Kasumi-1 (cell line): ENCODE measurements around the gene SEMA5A.
A peak's percentile ranks its signal among the peaks of the same experiment; 100 is the strongest.

Experiments
- DNase-seq, 2 experiments: peaks; one replicate each; lab custom pipeline; 2025; lab: John Stamatoyannopoulos, UW

SEMA5A gene

GRCh38 chr5:9512457-9512856 lies 33.4 kb downstream of the SEMA5A start:
- no peak for DNase-seq

- DNase-seq = no peak
Observed at GRCh38 chr5:9507974-9508373, 37.9 kb downstream of the SEMA5A start.

- no peak for DNase-seq
Observed at GRCh38 chr5:9505225-9505624, 40.6 kb downstream of the SEMA5A start.

- no peak for DNase-seq
Observed at GRCh38 chr5:9502864-9503263, 43.0 kb downstream of the SEMA5A start.

- DNase-seq = no peak
Observed at GRCh38 chr5:9502050-9502834, 43.6 kb downstream of the SEMA5A start.

GRCh38 chr5:9500625-9501024 lies 45.2 kb downstream of the SEMA5A start:
- no peak for DNase-seq

- DNase-seq = no peak
Observed at GRCh38 chr5:9500193-9500592, 45.7 kb downstream of the SEMA5A start.

GRCh38 chr5:9499498-9499876 lies 46.4 kb downstream of the SEMA5A start:
- DNase-seq = no peak

- DNase-seq = peak; percentile 14 to 18
Observed at GRCh38 chr5:9498541-9499497, 47.1 kb downstream of the SEMA5A start.

GRCh38 chr5:9497347-9497746 lies 48.5 kb downstream of the SEMA5A start:
- no peak for DNase-seq

- DNase-seq = no peak
Observed at GRCh38 chr5:9496801-9497200, 49.1 kb downstream of the SEMA5A start.

GRCh38 chr5:9495121-9495520 lies 50.8 kb downstream of the SEMA5A start:
- DNase-seq = no peak

- no peak for DNase-seq
Observed at GRCh38 chr5:9494301-9494700, 51.6 kb downstream of the SEMA5A start.

GRCh38 chr5:9490494-9491097 lies 55.3 kb downstream of the SEMA5A start:
- DNase-seq = no peak

- no peak for DNase-seq
Observed at GRCh38 chr5:9483779-9484178, 62.1 kb downstream of the SEMA5A start.

- no peak for DNase-seq
Observed at GRCh38 chr5:9483243-9483642, 62.6 kb downstream of the SEMA5A start.

- no peak for DNase-seq
Observed at GRCh38 chr5:9482381-9482780, 63.5 kb downstream of the SEMA5A start.

GRCh38 chr5:9480499-9480898 lies 65.4 kb downstream of the SEMA5A start:
- DNase-seq = no peak

- DNase-seq = no peak
Observed at GRCh38 chr5:9479990-9480389, 65.9 kb downstream of the SEMA5A start.

- no peak for DNase-seq
Observed at GRCh38 chr5:9479361-9479760, 66.5 kb downstream of the SEMA5A start.

GRCh38 chr5:9477537-9477936 lies 68.3 kb downstream of the SEMA5A start:
- DNase-seq = no peak

- DNase-seq = no peak
Observed at GRCh38 chr5:9474219-9475002, 71.5 kb downstream of the SEMA5A start.
